ENCODE results near the gene CLPTM1. TPM values are rescaled to one million over a fixed set of nuclear protein-coding genes. Genes with fewer than 3 reads are reported as not detected.

CLPTM1 gene
- total RNA-seq, 1 experiment from 2014 or later: 82.0 TPM

- no peak overlapping the region for H2BK15ac ChIP-seq (ENCODE audit: low read depth, low read length)
- no peak overlapping the region for H4K8ac ChIP-seq (replicated peaks; ENCODE audit: insufficient read length, low read depth, low read length)
- H2AFZ ChIP-seq (ENCODE audit: low read length): no peak overlapping the region
- no peak overlapping the region for H3K23ac ChIP-seq (ENCODE audit: insufficient read length, low read depth, low read length)
- H3T11ph ChIP-seq (ENCODE audit: low read length): no peak overlapping the region
- no peak overlapping the region for H2AK5ac ChIP-seq (ENCODE audit: insufficient read length, low read length)
- no peak overlapping the region for H2BK120ac ChIP-seq (ENCODE audit: low read depth, low read length, poor library complexity, severe bottlenecking)
- no peak overlapping the region for H4K5ac ChIP-seq (ENCODE audit: insufficient read length, low read depth, low read length)
- no peak overlapping the region for H3K4me3 Mint-ChIP-seq
- TF ChIP-seq, protein P1, sequence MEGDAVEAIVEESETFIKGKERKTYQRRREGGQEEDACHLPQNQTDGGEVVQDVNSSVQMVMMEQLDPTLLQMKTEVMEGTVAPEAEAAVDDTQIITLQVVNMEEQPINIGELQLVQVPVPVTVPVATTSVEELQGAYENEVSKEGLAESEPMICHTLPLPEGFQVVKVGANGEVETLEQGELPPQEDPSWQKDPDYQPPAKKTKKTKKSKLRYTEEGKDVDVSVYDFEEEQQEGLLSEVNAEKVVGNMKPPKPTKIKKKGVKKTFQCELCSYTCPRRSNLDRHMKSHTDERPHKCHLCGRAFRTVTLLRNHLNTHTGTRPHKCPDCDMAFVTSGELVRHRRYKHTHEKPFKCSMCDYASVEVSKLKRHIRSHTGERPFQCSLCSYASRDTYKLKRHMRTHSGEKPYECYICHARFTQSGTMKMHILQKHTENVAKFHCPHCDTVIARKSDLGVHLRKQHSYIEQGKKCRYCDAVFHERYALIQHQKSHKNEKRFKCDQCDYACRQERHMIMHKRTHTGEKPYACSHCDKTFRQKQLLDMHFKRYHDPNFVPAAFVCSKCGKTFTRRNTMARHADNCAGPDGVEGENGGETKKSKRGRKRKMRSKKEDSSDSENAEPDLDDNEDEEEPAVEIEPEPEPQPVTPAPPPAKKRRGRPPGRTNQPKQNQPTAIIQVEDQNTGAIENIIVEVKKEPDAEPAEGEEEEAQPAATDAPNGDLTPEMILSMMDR (conservative IDR thresholded peaks at IDR 0.05): no peak
- H3K79me2 ChIP-seq (ENCODE audit: insufficient read depth, low read length): no peaks in the 10 kb centered on the region
- peaks cover 2% of the 10 kb centered on the region; the same call in 1 of the 2 replicates for H3K27me3 Mint-ChIP-seq (ENCODE audit: low read depth)
- no peak overlapping the region for H4K91ac ChIP-seq (ENCODE audit: insufficient read length, low read depth, low read length)
- 0 out of 4 replicates have a peak, but pooled peaks cover 0 to 2% of the 10 kb centered on the region in 2 experiments for H3K4me1 Mint-ChIP-seq
- no peaks in the 10 kb centered on the region for H3K27me3 ChIP-seq (ENCODE audit: insufficient read depth, low read length)
- H3K27ac Mint-ChIP-seq: no peak overlapping the region
- H4K20me1 ChIP-seq (ENCODE audit: control insufficient read depth, insufficient read depth, insufficient read length): no peaks in the 10 kb centered on the region
- H3K4me2 ChIP-seq (ENCODE audit: insufficient read depth, insufficient read length, low read length): no peak overlapping the region
- H3K4ac ChIP-seq (ENCODE audit: low read depth, low read length): no peak overlapping the region
- H3K79me1 ChIP-seq (ENCODE audit: insufficient read depth, low read depth, low read length, poor library complexity, severe bottlenecking): no peaks in the 10 kb centered on the region
- no peak for DNase-seq
- no peak overlapping the region for H2BK20ac ChIP-seq (ENCODE audit: low read depth, low read length, poor library complexity, severe bottlenecking)
- H3K9me3 Mint-ChIP-seq: no peaks in the 10 kb centered on the region
- peaks cover 3% of the 10 kb centered on the region for H3K23me2 ChIP-seq (ENCODE audit: insufficient read length, low read depth, low read length, poor library complexity, severe bottlenecking)
- H3K9me3 ChIP-seq (ENCODE audit: control insufficient read depth, low read depth, low read length): no peaks in the 10 kb centered on the region
- peaks cover 0 to 9% (median 5%) of the 10 kb centered on the region in 3 experiments; a peak in 4 of 7 replicates for H3K36me3 Mint-ChIP-seq (ENCODE audit: insufficient read depth in 1 of 3, low read depth in 3 of 3)
- H2BK12ac ChIP-seq (ENCODE audit: insufficient read length, low read depth, low read length): no peak overlapping the region
- H2BK5ac ChIP-seq (ENCODE audit: insufficient read length, low read length): no peak overlapping the region
- no CpG with 5 or more reads among the region's 13 CpGs for WGBS (ENCODE audit: extremely low coverage, insufficient read length, low lambda C conversion rate)
- no peak overlapping the region for H3K27ac ChIP-seq (ENCODE audit: insufficient read length, low read depth, low read length)
- H3K18ac ChIP-seq (ENCODE audit: insufficient read length, low read depth, low read length): no peak overlapping the region
- no peak overlapping the region for H3K9ac ChIP-seq (ENCODE audit: extremely low read depth, insufficient read length, low read length)
- H3K56ac ChIP-seq (ENCODE audit: insufficient read length, low read depth, low read length): no peak overlapping the region
- no peak overlapping the region for H3K14ac ChIP-seq (ENCODE audit: insufficient read depth, low read length)
- H3K4me1 ChIP-seq (ENCODE audit: insufficient read depth, low read length): no peaks in the 10 kb centered on the region
Measured at GRCh38 chr19:44947041-44947581, 8.1 kb upstream of the CLPTM1 start.
